ENCODE data around the gene SETD9. TPM values are rescaled to one million over a fixed set of nuclear protein-coding genes. Genes with fewer than 3 reads are reported as not detected.

Gene SETD9
- total RNA-seq, 1 donor = 11.2 TPM

DNA sequence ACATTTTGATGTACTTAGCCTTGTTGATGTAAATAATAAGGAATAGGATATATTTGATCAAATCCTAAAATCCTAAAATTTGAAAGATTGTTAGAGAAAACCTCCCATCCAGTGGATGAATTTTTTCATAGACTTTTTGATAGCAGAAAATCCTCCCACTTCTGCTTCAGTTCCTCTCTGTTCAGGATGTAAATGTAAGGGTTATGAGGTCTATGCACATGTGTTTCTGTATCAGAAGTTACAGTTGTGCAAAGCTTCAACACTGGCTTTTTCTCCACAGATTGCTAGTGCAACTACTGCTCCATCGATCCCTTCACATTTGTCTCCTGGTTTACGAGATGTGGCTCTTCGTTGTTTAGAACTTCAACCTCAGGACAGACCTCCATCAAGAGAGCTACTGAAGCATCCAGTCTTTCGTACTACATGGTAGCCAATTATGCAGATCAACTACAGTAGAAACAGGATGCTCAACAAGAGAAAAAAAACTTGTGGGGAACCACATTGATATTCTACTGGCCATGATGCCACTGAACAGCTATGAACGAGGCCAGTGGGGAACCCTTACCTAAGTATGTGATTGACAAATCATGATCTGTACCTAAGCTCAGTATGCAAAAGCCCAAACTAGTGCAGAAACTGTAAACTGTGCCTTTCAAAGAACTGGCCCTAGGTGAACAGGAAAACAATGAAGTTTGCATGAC, 16.0 kb upstream of the SETD9 start:
- TF ChIP-seq, protein P1, sequence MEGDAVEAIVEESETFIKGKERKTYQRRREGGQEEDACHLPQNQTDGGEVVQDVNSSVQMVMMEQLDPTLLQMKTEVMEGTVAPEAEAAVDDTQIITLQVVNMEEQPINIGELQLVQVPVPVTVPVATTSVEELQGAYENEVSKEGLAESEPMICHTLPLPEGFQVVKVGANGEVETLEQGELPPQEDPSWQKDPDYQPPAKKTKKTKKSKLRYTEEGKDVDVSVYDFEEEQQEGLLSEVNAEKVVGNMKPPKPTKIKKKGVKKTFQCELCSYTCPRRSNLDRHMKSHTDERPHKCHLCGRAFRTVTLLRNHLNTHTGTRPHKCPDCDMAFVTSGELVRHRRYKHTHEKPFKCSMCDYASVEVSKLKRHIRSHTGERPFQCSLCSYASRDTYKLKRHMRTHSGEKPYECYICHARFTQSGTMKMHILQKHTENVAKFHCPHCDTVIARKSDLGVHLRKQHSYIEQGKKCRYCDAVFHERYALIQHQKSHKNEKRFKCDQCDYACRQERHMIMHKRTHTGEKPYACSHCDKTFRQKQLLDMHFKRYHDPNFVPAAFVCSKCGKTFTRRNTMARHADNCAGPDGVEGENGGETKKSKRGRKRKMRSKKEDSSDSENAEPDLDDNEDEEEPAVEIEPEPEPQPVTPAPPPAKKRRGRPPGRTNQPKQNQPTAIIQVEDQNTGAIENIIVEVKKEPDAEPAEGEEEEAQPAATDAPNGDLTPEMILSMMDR (IDR thresholded peaks at IDR 0.05; ENCODE audit: extremely low read depth, low read depth, low read length) = no peak
- H3K79me2 ChIP-seq (ENCODE audit: insufficient read depth, low read length) = no peaks in the 10 kb centered on the region
- no peak for DNase-seq (ENCODE audit: insufficient read length, low spot score, missing footprints)

DNA sequence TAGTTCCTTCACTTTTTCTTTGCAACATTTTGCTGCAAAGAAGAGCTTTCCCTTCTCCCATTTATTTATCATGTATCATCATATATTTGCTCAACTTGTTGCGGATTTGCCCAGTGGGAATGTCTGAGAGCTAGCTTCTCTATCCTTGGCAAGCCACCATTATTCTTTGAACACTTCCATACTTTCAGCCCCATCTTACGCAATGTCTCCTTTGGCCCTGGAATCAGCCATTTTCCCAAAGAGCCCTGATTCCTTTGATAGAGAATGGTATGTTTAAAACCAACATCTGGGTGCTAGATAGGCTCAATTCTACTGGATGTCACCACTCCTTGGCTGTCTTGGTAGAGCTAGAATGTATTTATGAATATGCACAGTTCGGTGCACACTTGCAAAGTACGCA, 12.6 kb upstream of the SETD9 start:
- Histone ChIP-seq H3K9me3 (ENCODE audit: low read depth, low read length) (no peaks in the 10 kb centered on the region), H3K4me3 (ENCODE audit: insufficient read depth, low read length) (no peak overlapping the region), H3K27me3 (ENCODE audit: insufficient read depth, low read length) (no peaks in the 10 kb centered on the region), H3K36me3 (ENCODE audit: insufficient read depth, low read length) (peaks cover 12% of the 10 kb centered on the region), H3K4me2 (ENCODE audit: insufficient read depth, low read length) (no peak overlapping the region), H3K79me2 (ENCODE audit: insufficient read depth, low read length) (no peaks in the 10 kb centered on the region), H2AFZ (ENCODE audit: low read length) (no peak overlapping the region), H4K20me1 (ENCODE audit: insufficient read depth, low read length) (no peaks in the 10 kb centered on the region), H3K4me1 (ENCODE audit: insufficient read depth, low read length) (peaks cover 7% of the 10 kb centered on the region), H3K27ac (ENCODE audit: low read depth, low read length) (no peak overlapping the region)
- TF ChIP-seq, protein P1 (IDR thresholded peaks at IDR 0.05; ENCODE audit: extremely low read depth, low read depth, low read length) = no peak
- no peak for DNase-seq (ENCODE audit: insufficient read length, low spot score, missing footprints)

More for the DNA sequence above, 16.0 kb upstream of the SETD9 start:
- no peak overlapping the region for H3K27ac ChIP-seq (ENCODE audit: low read depth, low read length)
- H2AFZ ChIP-seq (ENCODE audit: low read length) = no peak overlapping the region
- no peak overlapping the region for H3K4me2 ChIP-seq (ENCODE audit: insufficient read depth, low read length)
- no peaks in the 10 kb centered on the region for H3K27me3 ChIP-seq (ENCODE audit: insufficient read depth, low read length)
- peaks cover 15% of the 10 kb centered on the region for H3K36me3 ChIP-seq (ENCODE audit: insufficient read depth, low read length)
- no peaks in the 10 kb centered on the region for H4K20me1 ChIP-seq (ENCODE audit: insufficient read depth, low read length)
- H3K9me3 ChIP-seq (ENCODE audit: low read depth, low read length) = no peaks in the 10 kb centered on the region
- H3K4me1 ChIP-seq (ENCODE audit: insufficient read depth, low read length) = no peaks in the 10 kb centered on the region
- H3K4me3 ChIP-seq (ENCODE audit: insufficient read depth, low read length) = no peak overlapping the region

DNA sequence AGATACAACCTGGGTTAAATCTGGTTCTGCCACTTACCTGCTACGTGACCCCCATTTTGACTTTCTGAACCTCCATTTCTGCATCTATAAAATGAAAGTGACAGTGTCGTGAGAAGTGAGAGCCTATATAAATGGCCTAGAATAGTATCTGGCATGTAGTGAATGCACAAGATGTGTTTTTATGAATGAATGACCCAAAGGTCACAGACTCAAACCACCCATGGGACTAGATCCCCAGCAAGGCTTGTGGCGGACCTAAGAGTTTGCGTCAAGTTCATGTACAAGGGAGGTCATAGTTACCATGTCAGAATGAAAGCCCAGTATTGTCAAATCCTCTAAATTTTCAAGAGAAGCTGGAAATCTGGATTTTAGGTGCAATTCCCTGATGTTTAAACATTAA, 11.2 kb upstream of the SETD9 start:
- no peak overlapping the region for H2AFZ ChIP-seq (ENCODE audit: low read length)
- H4K20me1 ChIP-seq (ENCODE audit: insufficient read depth, low read length) = no peaks in the 10 kb centered on the region

DNA sequence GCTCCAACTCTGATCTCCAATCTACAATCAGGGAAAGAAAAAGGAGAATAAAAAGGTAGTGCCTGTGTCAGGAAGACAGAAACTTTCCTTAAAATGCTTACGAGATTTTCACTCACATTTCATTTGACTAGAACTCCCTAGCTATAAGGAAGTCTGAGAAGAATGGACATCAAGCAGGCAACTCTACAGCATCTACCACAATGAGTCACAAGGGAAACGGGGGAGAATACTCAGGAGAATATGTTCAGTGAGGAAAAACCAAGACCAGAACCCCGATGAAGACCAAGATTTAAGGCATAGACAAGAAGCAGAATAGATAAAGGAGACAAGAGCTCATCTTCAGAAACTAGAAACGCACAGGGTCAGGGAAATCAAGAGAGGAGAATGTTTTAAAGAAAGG, 9.0 kb upstream of the SETD9 start:
- Histone ChIP-seq H3K4me2 (ENCODE audit: insufficient read depth, low read length) (peak overlapping the region; percentile 84), H2AFZ (ENCODE audit: low read length) (peak overlapping the region; percentile 39), H3K4me1 (ENCODE audit: insufficient read depth, low read length) (peaks cover 7% of the 10 kb centered on the region), H3K79me2 (ENCODE audit: insufficient read depth, low read length) (no peaks in the 10 kb centered on the region), H3K4me3 (ENCODE audit: insufficient read depth, low read length) (peak overlapping the region; percentile 57), H3K27ac (ENCODE audit: low read depth, low read length) (no peak overlapping the region), H4K20me1 (ENCODE audit: insufficient read depth, low read length) (no peaks in the 10 kb centered on the region), H3K27me3 (ENCODE audit: insufficient read depth, low read length) (no peaks in the 10 kb centered on the region), H3K36me3 (ENCODE audit: insufficient read depth, low read length) (no peaks in the 10 kb centered on the region), H3K9me3 (ENCODE audit: low read depth, low read length) (no peaks in the 10 kb centered on the region)
- TF ChIP-seq, protein P1 (IDR thresholded peaks at IDR 0.05; ENCODE audit: extremely low read depth, low read depth, low read length) = no peak
- peak; percentile 19 for DNase-seq (ENCODE audit: insufficient read length, low spot score, missing footprints)

More for the DNA sequence above, 11.2 kb upstream of the SETD9 start:
- Histone ChIP-seq H3K36me3 (ENCODE audit: insufficient read depth, low read length) (peaks cover 10% of the 10 kb centered on the region), H3K4me1 (ENCODE audit: insufficient read depth, low read length) (peaks cover 7% of the 10 kb centered on the region), H3K9me3 (ENCODE audit: low read depth, low read length) (no peaks in the 10 kb centered on the region), H3K79me2 (ENCODE audit: insufficient read depth, low read length) (no peaks in the 10 kb centered on the region), H3K4me2 (ENCODE audit: insufficient read depth, low read length) (no peak overlapping the region), H3K4me3 (ENCODE audit: insufficient read depth, low read length) (no peak overlapping the region), H3K27me3 (ENCODE audit: insufficient read depth, low read length) (no peaks in the 10 kb centered on the region), H3K27ac (ENCODE audit: low read depth, low read length) (no peak overlapping the region)
- TF ChIP-seq, protein P1 (IDR thresholded peaks at IDR 0.05; ENCODE audit: extremely low read depth, low read depth, low read length) = no peak
- no peak for DNase-seq (ENCODE audit: insufficient read length, low spot score, missing footprints)
